IPS DF 4.7 (cell line): ENCODE data around the gene HOXB3.

Source experiments
- DNase-seq: peaks from one replicate; pipeline ENCODE4 v3.0.0-alpha.2; 2013; ENCODE audit warnings: low spot score; ENCODE audit errors: extremely low read depth

HOXB3 gene

GRCh38 chr17:48571024-48571818 lies 18.8 kb downstream of the HOXB3 start:
- DNase-seq: no peak

GRCh38 chr17:48570325-48571023 lies 19.6 kb downstream of the HOXB3 start:
- no peak for DNase-seq

- no peak for DNase-seq
These were observed 20.2 kb downstream of the HOXB3 start for GRCh38 chr17:48569674-48570324.

GRCh38 chr17:48569240-48569582 lies 20.8 kb downstream of the HOXB3 start:
- DNase-seq: no peak

GRCh38 chr17:48568499-48569239 lies 21.4 kb downstream of the HOXB3 start:
- no peak for DNase-seq

GRCh38 chr17:48567646-48568354 lies 22.2 kb downstream of the HOXB3 start:
- no peak for DNase-seq

GRCh38 chr17:48567209-48567608 lies 22.8 kb downstream of the HOXB3 start:
- DNase-seq: no peak

- DNase-seq: no peak
These were observed 23.3 kb downstream of the HOXB3 start for GRCh38 chr17:48566717-48567116.

- DNase-seq: no peak
These were observed 23.9 kb downstream of the HOXB3 start for GRCh38 chr17:48565925-48566710.

GRCh38 chr17:48565022-48565554 lies 25.0 kb downstream of the HOXB3 start:
- no peak for DNase-seq

GRCh38 chr17:48564188-48565021 lies 25.6 kb downstream of the HOXB3 start:
- no peak for DNase-seq

GRCh38 chr17:48563867-48564187 lies 26.2 kb downstream of the HOXB3 start:
- no peak for DNase-seq

GRCh38 chr17:48563385-48563838 lies 26.6 kb downstream of the HOXB3 start:
- DNase-seq: no peak

GRCh38 chr17:48562934-48563333 lies 27.1 kb downstream of the HOXB3 start:
- DNase-seq: no peak

- no peak for DNase-seq
These were observed 27.9 kb downstream of the HOXB3 start for GRCh38 chr17:48561884-48562810.

GRCh38 chr17:48559840-48560817 lies 29.9 kb downstream of the HOXB3 start:
- DNase-seq: no peak
